Lower lobe of right lung (tissue), 2 donors: ENCODE results near the gene STAT3. TPM values are rescaled to one million over a fixed set of nuclear protein-coding genes. Genes with fewer than 3 reads are reported as not detected.

Experiments used
- ATAC-seq, 2 donors: fragments of 200-7000 bp; cut with Tn5 transposase; one replicate each; pipeline ENCODE4 v1.9.1; 2020 to 2022; ENCODE audit warnings: mild to moderate bottlenecking in 2 of 2, moderate library complexity in 2 of 2
- DNase-seq: peaks from one replicate; pipeline ENCODE4 v3.0.0-alpha.2; 2020
- H3K27ac ChIP-seq: fragments of 200-600 bp; one replicate; pipeline ENCODE4 v1.8.0; 2022
- H3K27me3 ChIP-seq: fragments of 200-600 bp; one replicate; pipeline ENCODE4 v1.8.0; 2022; ENCODE audit warnings: low read depth
- H3K36me3 ChIP-seq: fragments of 200-600 bp; one replicate; pipeline ENCODE4 v1.8.0; 2022; ENCODE audit warnings: mild to moderate bottlenecking
- H3K4me1 ChIP-seq: fragments of 200-600 bp; one replicate; pipeline ENCODE4 v1.8.0; 2022
- H3K4me3 ChIP-seq: fragments of 200-600 bp; one replicate; pipeline ENCODE4 v1.8.0; 2022; ENCODE audit warnings: mild to moderate bottlenecking
- H3K9me3 ChIP-seq: fragments of 200-600 bp; one replicate; pipeline ENCODE4 v1.8.0; 2022
- CTCF ChIP-seq: fragments of 200-600 bp; IDR thresholded peaks from one replicate; pipeline ENCODE4 v1.8.0; 2022; ENCODE audit warnings: antibody characterized with exemption, mild to moderate bottlenecking
- intact Hi-C: fragments of 100-400 bp; cut with DNase I; formaldehyde crosslinking; loops from one replicate; pipeline ENCODE4 v1.11.0; 2022
- total RNA-seq: library from RNA; stranded (reverse); fragmentation: NEBNext Ultra II Directional; extraction: Animal tissue kit (Norgen Biotek cat#: 25700); gene quantifications from one replicate; pipeline ENCODE4 v1.2.1, GENCODE V29; 2021
- donor health status: DM: no; HTN: yes; CAD: no; lungs with severe emphysema.

The STAT3 gene
- total RNA-seq, 1 donor from 2014 or later = 278 TPM

- H3K4me3 ChIP-seq = peak overlapping the region; percentile 85
- TF ChIP-seq CTCF = no peak
- intact Hi-C loops = no loop called here
- H3K36me3 ChIP-seq = no peaks in the 10 kb centered on the region
- DNase-seq (no peak), ATAC-seq (peak; percentile 56 to 70)
- peaks cover 51% of the 10 kb centered on the region for H3K4me1 ChIP-seq
- H3K27me3 ChIP-seq = no peaks in the 10 kb centered on the region
- H3K27ac ChIP-seq = peak overlapping the region; percentile 79
- H3K9me3 ChIP-seq = no peaks in the 10 kb centered on the region
Observed at GRCh38 chr17:42275527-42276358, 112.5 kb downstream of the STAT3 start.

- Histone ChIP-seq H3K27me3 (no peaks in the 10 kb centered on the region), H3K27ac (peak overlapping the region; percentile 79), H3K4me3 (peak overlapping the region; percentile 85), H3K4me1 (peaks cover 53% of the 10 kb centered on the region), H3K9me3 (no peaks in the 10 kb centered on the region), H3K36me3 (no peaks in the 10 kb centered on the region)
- DNase-seq (no peak), ATAC-seq (peak in 1 of 2 donors; percentile 2)
- intact Hi-C loops = no loop called here
- no peak for TF ChIP-seq CTCF
Observed at GRCh38 chr17:42274812-42275526, 113.3 kb downstream of the STAT3 start.

- intact Hi-C loops = no loop called here
- H3K4me3 ChIP-seq = peak overlapping the region; percentile 85
- DNase-seq = no peak
- no peak for TF ChIP-seq CTCF
- ATAC-seq = no peak
- H3K27me3 ChIP-seq = no peaks in the 10 kb centered on the region
- H3K36me3 ChIP-seq = no peaks in the 10 kb centered on the region
- no peak overlapping the region for H3K27ac ChIP-seq
- no peaks in the 10 kb centered on the region for H3K9me3 ChIP-seq
- H3K4me1 ChIP-seq = peaks cover 53% of the 10 kb centered on the region
Observed at GRCh38 chr17:42274253-42274542, 114.0 kb downstream of the STAT3 start.

GRCh38 chr17:42273474-42274252 is 114.6 kb downstream of the STAT3 start:
- ATAC-seq (no peak), DNase-seq (no peak)
- TF ChIP-seq CTCF = no peak
- H3K4me1 ChIP-seq = peaks cover 53% of the 10 kb centered on the region
- H3K27ac ChIP-seq = no peak overlapping the region
- no peaks in the 10 kb centered on the region for H3K27me3 ChIP-seq
- no peaks in the 10 kb centered on the region for H3K9me3 ChIP-seq
- no peaks in the 10 kb centered on the region for H3K36me3 ChIP-seq
- H3K4me3 ChIP-seq = no peak overlapping the region
- intact Hi-C loops = no loop called here

GRCh38 chr17:42272162-42272907 is 115.9 kb downstream of the STAT3 start:
- Histone ChIP-seq H3K4me3 (no peak overlapping the region), H3K27me3 (no peaks in the 10 kb centered on the region), H3K4me1 (peaks cover 52% of the 10 kb centered on the region), H3K27ac (no peak overlapping the region), H3K36me3 (no peaks in the 10 kb centered on the region), H3K9me3 (no peaks in the 10 kb centered on the region)
- no peak for ATAC-seq
- no peak for DNase-seq
- intact Hi-C loops = no loop called here
- TF ChIP-seq CTCF = no peak
